Testis (tissue), 3 donors: Measurements from ENCODE around the gene STK32A. TPM values are rescaled to one million over a fixed set of nuclear protein-coding genes. Genes with fewer than 3 reads are reported as not detected.

Experiments used
- DNase-seq: peaks from one replicate; pipeline ENCODE4 v3.0.0-alpha.2; 2019
- H3K27ac ChIP-seq, 2 donors: fragments of 200-600 bp; sonication (generic); one replicate each; pipeline ENCODE4 v1.5.1; 2019
- H3K27me3 ChIP-seq: fragments of 200-600 bp; sonication (generic); one replicate; pipeline ENCODE4 v1.5.1; 2019
- H3K36me3 ChIP-seq: fragments of 200-600 bp; sonication (generic); one replicate; pipeline ENCODE4 v1.5.1; 2017; ENCODE audit warnings: low read depth; ENCODE audit errors: missing control alignments
- H3K4me1 ChIP-seq: fragments of 200-600 bp; sonication (generic); one replicate; pipeline ENCODE4 v1.5.1; 2019
- H3K4me3 ChIP-seq, 2 donors: fragments of 200-600 bp; sonication (generic); one replicate each; pipeline ENCODE4 v1.5.1; 2017 to 2019
- H3K9me3 ChIP-seq: fragments of 200-600 bp; sonication (generic); one replicate; pipeline ENCODE4 v1.5.1; 2017
- POLR2A ChIP-seq: fragments of 450-650 bp; IDR thresholded peaks from one replicate; pipeline ENCODE4 v1.6.1; 2017; ENCODE audit warnings: antibody characterized with exemption, mild to moderate bottlenecking, moderate library complexity
- WGBS, 2 donors: methylation state at CpG; one replicate each; pipeline ENCODE4 v1.1.5; 2018; 5-methylcytosine and 5-hydroxymethylcytosine counted together
- intact Hi-C: fragments of 100-400 bp; cut with DNase I; formaldehyde crosslinking; loops from one replicate; pipeline ENCODE4 v1.15.1; 2023; ENCODE audit warnings: low total_unique reads
- polyA plus RNA-seq: library from polyadenylated mRNA; stranded (reverse); fragments of 350-450 nt; fragmentation: Illumina TruSeq; extraction: RNeasy Lipid Tissue Mini Kit (QIAGEN cat#74804); gene quantifications from one replicate; pipeline ENCODE4 v1.2.3, GENCODE V29; 2014; ENCODE audit warnings: low read depth, low replicate concordance; ENCODE audit not compliant: insufficient read depth
- total RNA-seq, 2 donors: library from RNA; depleted of rRNA; stranded (reverse); fragments of >200 nt; gene quantifications; one replicate each; pipeline ENCODE4 v1.2.3, GENCODE V29; 2016
- TF ChIP-seq, protein P1 (sequence below), 3 experiments: fragments of 450-650 bp in 2 of 3; fragments of 200-600 bp in 1 of 3; sonication (generic) in 1 of 3; IDR thresholded peaks; one replicate each; pipeline ENCODE4 v1.5.1; 2016 to 2019; ENCODE audit warnings: antibody characterized with exemption in 3 of 3, mild to moderate bottlenecking in 2 of 3, moderate library complexity in 1 of 3

STK32A gene
- total and polyA plus RNA-seq, 3 donors from 2014 or later, result 3.9 to 7.9 (median 6.0) TPM

DNA sequence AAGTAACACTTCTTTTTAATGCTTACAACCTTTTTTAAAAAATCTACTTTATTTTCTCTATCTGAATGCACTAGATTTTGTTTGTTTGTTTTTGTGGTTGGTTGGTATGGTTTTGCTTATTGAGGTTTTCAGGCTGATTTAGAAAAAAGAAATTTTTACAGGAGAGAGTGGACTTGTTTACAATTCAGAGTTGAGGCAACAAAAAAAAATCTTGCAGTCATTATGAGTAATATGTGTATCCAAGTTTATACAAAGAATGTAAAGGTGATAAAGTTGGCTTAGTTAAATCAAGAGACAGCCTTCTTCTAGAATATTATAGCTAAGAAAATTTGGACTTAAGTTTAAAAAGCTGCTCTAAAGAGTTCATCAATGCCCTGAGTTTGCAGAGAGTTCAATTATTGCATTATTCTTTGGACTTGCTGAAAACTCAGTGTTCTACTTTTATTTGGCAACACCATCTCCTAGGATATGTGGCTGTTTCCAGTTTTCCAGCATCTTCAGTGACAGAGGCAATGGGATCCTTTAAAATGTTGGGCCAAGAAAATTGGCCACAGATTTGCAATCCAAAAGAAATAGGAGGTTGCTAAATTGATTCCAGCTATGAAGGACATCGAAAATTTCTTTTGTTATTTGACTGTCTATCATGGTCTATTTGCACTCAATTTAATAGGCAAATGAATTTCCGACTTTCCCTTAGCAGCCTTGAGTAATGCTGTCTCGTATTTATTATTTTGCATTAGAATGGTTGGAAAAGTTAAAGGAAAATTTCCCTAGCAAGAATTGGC is 10.7 kb downstream of the STK32A start:
- TF ChIP-seq, protein P1, sequence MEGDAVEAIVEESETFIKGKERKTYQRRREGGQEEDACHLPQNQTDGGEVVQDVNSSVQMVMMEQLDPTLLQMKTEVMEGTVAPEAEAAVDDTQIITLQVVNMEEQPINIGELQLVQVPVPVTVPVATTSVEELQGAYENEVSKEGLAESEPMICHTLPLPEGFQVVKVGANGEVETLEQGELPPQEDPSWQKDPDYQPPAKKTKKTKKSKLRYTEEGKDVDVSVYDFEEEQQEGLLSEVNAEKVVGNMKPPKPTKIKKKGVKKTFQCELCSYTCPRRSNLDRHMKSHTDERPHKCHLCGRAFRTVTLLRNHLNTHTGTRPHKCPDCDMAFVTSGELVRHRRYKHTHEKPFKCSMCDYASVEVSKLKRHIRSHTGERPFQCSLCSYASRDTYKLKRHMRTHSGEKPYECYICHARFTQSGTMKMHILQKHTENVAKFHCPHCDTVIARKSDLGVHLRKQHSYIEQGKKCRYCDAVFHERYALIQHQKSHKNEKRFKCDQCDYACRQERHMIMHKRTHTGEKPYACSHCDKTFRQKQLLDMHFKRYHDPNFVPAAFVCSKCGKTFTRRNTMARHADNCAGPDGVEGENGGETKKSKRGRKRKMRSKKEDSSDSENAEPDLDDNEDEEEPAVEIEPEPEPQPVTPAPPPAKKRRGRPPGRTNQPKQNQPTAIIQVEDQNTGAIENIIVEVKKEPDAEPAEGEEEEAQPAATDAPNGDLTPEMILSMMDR (IDR thresholded peaks at IDR 0.05), result no peak
- no peak for TF ChIP-seq POLR2A
- Histone ChIP-seq H3K27ac (no peak overlapping the region), H3K4me1 (no peaks in the 10 kb centered on the region), H3K9me3 (no peaks in the 10 kb centered on the region), H3K36me3 (no peaks in the 10 kb centered on the region), H3K4me3 (no peak overlapping the region), H3K27me3 (no peaks in the 10 kb centered on the region)
- DNase-seq, result no peak
- intact Hi-C loops, result no loop called here
- 54 to 64% methylated on average over 3 of the region's 3 CpGs for WGBS, 2 donors

DNA sequence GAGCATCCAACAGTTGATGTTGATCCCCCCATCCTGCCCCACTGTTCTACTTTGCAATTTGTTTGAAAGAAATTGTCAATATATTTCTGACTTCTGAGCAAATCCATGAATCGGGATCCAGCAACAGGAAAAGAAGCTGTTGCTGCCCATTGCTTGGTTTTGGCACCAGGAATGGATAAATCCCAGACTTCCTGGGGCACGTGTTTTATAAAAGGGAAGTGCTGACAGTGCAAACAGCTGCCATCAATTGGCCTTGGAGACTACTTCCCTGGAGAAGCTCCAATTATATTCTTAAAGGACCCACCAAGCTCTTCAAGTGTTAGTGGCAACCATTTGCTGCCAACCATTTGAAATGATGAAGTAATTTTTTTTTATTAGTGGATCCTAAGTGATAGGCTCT is 13.7 kb downstream of the STK32A start:
- 34 to 36% methylated on average over 2 of the region's 2 CpGs for WGBS, 2 donors
- DNase-seq, result no peak
- H3K27me3 ChIP-seq, result no peaks in the 10 kb centered on the region

DNA sequence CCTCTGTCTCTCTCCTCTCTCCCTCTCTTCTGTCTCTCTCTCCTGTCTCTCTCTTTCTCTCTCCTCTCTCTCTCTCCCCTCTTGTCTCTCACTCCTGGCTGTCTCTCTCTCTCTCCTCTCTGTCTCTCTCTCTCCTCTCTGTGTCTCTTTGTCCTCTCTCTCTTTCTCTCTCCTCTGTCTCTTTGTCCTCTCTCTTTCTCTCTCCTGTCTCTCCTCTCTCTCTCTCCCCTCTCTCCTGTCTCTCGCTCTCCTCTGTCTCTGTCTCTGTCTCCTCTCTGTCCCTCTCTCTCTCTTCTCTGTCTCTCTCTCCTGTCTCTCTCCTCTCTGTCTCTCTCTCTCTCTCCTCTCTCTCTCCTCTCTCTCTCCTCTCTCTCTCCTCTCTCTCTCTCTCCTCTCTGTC is 25.0 kb downstream of the STK32A start:
- no peak overlapping the region for H3K4me3 ChIP-seq
- intact Hi-C loops, result no loop called here
- H3K27me3 ChIP-seq, result no peaks in the 10 kb centered on the region
- WGBS, 2 donors, result 90 to 100% methylated on average over 1 of the region's 1 CpG
- no peaks in the 10 kb centered on the region for H3K36me3 ChIP-seq
- no peaks in the 10 kb centered on the region for H3K4me1 ChIP-seq
- TF ChIP-seq, protein P1 (IDR thresholded peaks at IDR 0.05), result no peak
- TF ChIP-seq POLR2A, result no peak
- no peak overlapping the region for H3K27ac ChIP-seq
- DNase-seq, result no peak
- H3K9me3 ChIP-seq, result no peaks in the 10 kb centered on the region

More for the DNA sequence above, 13.7 kb downstream of the STK32A start:
- no peak overlapping the region for H3K4me3 ChIP-seq
- H3K36me3 ChIP-seq, result no peaks in the 10 kb centered on the region
- no peaks in the 10 kb centered on the region for H3K4me1 ChIP-seq
- intact Hi-C loops, result no loop called here
- TF ChIP-seq, protein P1 (IDR thresholded peaks at IDR 0.05), result no peak
- no peak for TF ChIP-seq POLR2A
- H3K9me3 ChIP-seq, result no peaks in the 10 kb centered on the region
- no peak overlapping the region for H3K27ac ChIP-seq

DNA sequence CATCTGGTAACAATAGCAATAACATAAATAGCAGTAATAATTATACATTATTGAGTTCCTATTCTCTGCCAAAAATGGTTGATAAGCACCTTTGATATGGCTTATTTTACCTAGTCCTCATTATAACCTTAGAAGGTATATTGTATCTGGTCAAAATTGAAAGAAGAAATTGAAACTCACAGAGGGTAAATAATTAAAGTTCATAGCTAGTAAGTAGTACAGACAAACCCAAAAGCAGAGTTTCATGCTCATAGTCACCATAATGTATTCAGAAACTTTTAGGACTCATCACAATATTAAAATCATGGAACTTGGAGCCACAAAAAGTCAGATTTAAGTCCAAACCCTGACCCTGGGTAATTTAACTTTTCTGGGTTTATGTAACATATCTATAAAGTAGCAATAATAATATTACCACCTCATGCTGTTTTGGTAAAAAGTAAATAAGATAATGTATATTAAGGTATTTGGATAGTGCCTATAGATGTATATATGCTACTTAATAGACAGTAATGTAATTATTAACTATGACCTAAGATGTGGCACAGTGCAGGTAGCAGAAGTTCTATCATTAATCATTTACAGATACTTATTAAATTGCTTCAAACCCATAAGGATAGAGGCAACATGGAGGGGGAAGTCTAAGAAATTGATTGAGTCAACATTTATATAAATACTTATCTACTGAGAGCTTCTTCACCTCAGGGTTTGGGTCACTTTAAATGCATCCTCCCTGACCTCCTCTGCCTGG is 32.4 kb downstream of the STK32A start:
- no peaks in the 10 kb centered on the region for H3K27me3 ChIP-seq
- no peak for DNase-seq
- no peak overlapping the region for H3K4me3 ChIP-seq
- H3K36me3 ChIP-seq, result no peaks in the 10 kb centered on the region
- H3K4me1 ChIP-seq, result no peaks in the 10 kb centered on the region
- H3K27ac ChIP-seq, result no peak overlapping the region
- no peak for TF ChIP-seq POLR2A
- TF ChIP-seq, protein P1 (IDR thresholded peaks at IDR 0.05), result no peak
- intact Hi-C loops, result no loop called here
- no peaks in the 10 kb centered on the region for H3K9me3 ChIP-seq
